Vagina (tissue), 2 donors: ENCODE results near the gene CCR9. TPM values are rescaled to one million over a fixed set of nuclear protein-coding genes. Genes with fewer than 3 reads are reported as not detected.

Experiments used
- DNase-seq, 2 donors: peaks; one replicate each; pipeline ENCODE4 v3.0.0-alpha.2; 2017; ENCODE audit errors: extremely low spot score in 2 of 2
- H3K27ac ChIP-seq: fragments of 200-600 bp; sonication (generic); one replicate; pipeline ENCODE4 v1.5.1; 2019
- H3K27me3 ChIP-seq: fragments of 200-600 bp; sonication (generic); one replicate; pipeline ENCODE4 v1.5.1; 2019
- H3K36me3 ChIP-seq, 2 donors: fragments of 200-600 bp; sonication (generic); one replicate each; pipeline ENCODE4 v1.5.1; 2017 to 2019
- H3K4me1 ChIP-seq: fragments of 200-600 bp; sonication (generic); one replicate; pipeline ENCODE4 v1.5.1; 2019
- H3K4me3 ChIP-seq, 2 donors: fragments of 200-600 bp; sonication (generic); 1 replicate in 1 of 2; 2 replicates in 1 of 2; pipeline ENCODE4 v1.5.1; 2016 to 2019
- H3K9me3 ChIP-seq: fragments of 200-600 bp; sonication (generic); one replicate; pipeline ENCODE4 v1.5.1; 2019
- POLR2A ChIP-seq, 2 donors: fragments of 450-650 bp; IDR thresholded peaks; one replicate each; pipeline ENCODE4 v1.6.1; 2017; ENCODE audit warnings: antibody characterized with exemption in 2 of 2, mild to moderate bottlenecking in 2 of 2, moderate library complexity in 2 of 2
- POLR2AphosphoS5 ChIP-seq, 2 donors: sonication (generic); formaldehyde crosslinking; IDR thresholded peaks; one replicate each; pipeline ENCODE4 v1.9.0; 2017; ENCODE audit warnings: antibody characterized with exemption in 2 of 2, mild to moderate bottlenecking in 2 of 2, low read depth in 1 of 2; ENCODE audit not compliant: insufficient read depth in 1 of 2
- intact Hi-C: fragments of 100-400 bp; cut with DNase I; formaldehyde crosslinking; loops from one replicate; pipeline ENCODE4 v1.15.1; 2023
- total RNA-seq: library from RNA; depleted of rRNA; stranded (reverse); fragments of >200 nt; gene quantifications from one replicate; pipeline ENCODE4 v1.2.3, GENCODE V29; 2016
- TF ChIP-seq, protein P1 (sequence below), 3 experiments: fragments of 450-650 bp in 2 of 3; fragments of 200-600 bp in 1 of 3; sonication (generic) in 1 of 3; IDR thresholded peaks; one replicate each; pipeline ENCODE4 v1.5.1; 2017 to 2019; ENCODE audit warnings: antibody characterized with exemption in 3 of 3, mild to moderate bottlenecking in 2 of 3, moderate library complexity in 2 of 3

The CCR9 gene, protein sequence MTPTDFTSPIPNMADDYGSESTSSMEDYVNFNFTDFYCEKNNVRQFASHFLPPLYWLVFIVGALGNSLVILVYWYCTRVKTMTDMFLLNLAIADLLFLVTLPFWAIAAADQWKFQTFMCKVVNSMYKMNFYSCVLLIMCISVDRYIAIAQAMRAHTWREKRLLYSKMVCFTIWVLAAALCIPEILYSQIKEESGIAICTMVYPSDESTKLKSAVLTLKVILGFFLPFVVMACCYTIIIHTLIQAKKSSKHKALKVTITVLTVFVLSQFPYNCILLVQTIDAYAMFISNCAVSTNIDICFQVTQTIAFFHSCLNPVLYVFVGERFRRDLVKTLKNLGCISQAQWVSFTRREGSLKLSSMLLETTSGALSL
- not detected for total RNA-seq

DNA sequence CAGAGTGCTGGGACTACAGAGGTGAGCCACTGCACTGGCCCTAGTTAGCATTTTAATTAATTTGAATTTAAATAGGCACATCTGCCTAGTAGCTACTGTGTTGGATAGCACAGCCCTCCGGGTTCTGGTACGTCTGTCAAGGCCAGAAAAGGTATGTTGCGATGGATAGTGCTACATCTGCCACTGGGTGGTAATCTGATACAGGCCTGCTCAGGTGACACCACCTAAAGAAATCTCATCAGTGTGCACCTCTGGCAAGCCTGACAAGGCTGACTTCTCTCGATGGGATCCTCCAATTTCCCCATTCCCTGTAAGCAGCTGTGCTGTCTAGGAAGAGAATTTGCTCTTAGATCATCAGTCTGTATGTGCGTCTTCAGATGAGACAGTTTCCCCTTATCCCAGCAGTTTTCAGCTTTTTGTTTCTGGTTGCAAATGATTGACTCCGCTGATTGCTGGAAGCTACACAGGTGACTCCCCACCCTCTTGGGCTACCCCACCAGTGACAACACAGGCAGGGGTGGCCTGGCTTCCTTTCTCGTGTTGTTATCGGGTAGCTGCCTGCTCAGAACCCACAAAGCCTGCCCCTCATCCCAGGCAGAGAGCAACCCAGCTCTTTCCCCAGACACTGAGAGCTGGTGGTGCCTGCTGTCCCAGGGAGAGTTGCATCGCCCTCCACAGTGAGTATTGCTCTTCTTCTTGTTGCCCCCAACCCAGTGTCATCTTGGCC is at the start of gene CCR9:
TSS of gene CCR9 (plus strand) at position 565 of the 727 bp plus-strand sequence. CDS start 8,391 bp downstream, outside the sequence.
- TF ChIP-seq POLR2AphosphoS5 (IDR thresholded peaks at IDR 0.05; ENCODE audit: insufficient read depth in 1 of 2, low read depth in 1 of 2): no peak
- TF ChIP-seq, protein P1, sequence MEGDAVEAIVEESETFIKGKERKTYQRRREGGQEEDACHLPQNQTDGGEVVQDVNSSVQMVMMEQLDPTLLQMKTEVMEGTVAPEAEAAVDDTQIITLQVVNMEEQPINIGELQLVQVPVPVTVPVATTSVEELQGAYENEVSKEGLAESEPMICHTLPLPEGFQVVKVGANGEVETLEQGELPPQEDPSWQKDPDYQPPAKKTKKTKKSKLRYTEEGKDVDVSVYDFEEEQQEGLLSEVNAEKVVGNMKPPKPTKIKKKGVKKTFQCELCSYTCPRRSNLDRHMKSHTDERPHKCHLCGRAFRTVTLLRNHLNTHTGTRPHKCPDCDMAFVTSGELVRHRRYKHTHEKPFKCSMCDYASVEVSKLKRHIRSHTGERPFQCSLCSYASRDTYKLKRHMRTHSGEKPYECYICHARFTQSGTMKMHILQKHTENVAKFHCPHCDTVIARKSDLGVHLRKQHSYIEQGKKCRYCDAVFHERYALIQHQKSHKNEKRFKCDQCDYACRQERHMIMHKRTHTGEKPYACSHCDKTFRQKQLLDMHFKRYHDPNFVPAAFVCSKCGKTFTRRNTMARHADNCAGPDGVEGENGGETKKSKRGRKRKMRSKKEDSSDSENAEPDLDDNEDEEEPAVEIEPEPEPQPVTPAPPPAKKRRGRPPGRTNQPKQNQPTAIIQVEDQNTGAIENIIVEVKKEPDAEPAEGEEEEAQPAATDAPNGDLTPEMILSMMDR (IDR thresholded peaks at IDR 0.05): no peak
- TF ChIP-seq POLR2A (IDR thresholded peaks at IDR 0.05): no peak
- no peaks in the 10 kb centered on the region for H3K27me3 ChIP-seq
- DNase-seq: no peak
- H3K4me3 ChIP-seq: no peak within 1 kb of the TSS
- H3K9me3 ChIP-seq: no peaks in the 10 kb centered on the region
- no peak within 1 kb of the TSS for H3K27ac ChIP-seq
- intact Hi-C loops: no loop called here
- H3K36me3 ChIP-seq: no peaks in the 10 kb centered on the region
- peaks cover 5% of the 10 kb centered on the region for H3K4me1 ChIP-seq

DNA sequence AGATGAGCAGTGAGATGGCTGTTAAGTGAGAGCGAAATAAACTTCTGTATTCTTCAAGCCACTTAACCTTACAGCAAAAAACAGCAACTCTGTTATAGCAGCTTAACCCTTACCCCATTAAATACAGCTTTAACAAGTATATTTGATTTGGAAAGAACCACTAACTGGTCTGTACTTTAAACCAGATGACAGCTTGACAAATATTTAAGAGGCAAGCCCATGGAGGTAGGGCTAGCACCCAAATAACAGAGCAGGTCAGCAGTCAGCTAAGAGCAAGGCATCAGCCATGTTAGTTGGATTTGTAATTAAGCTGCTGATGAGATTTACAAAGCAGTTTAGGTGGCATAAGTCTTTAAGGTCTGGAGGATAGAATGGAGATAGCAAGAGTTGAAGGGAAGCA is 47.9 kb upstream of the CCR9 start:
- Histone ChIP-seq H3K4me3 (no peak overlapping the region), H3K36me3 (peaks cover 0 to 21% of the 10 kb centered on the region in 2 donors), H3K27me3 (no peaks in the 10 kb centered on the region), H3K4me1 (peaks cover 19% of the 10 kb centered on the region), H3K27ac (no peak overlapping the region), H3K9me3 (no peaks in the 10 kb centered on the region)
- no peak for DNase-seq
- TF ChIP-seq POLR2A (IDR thresholded peaks at IDR 0.05): no peak
- no peak for TF ChIP-seq POLR2AphosphoS5 (IDR thresholded peaks at IDR 0.05; ENCODE audit: insufficient read depth in 1 of 2, low read depth in 1 of 2)
- TF ChIP-seq, protein P1 (IDR thresholded peaks at IDR 0.05): no peak
- intact Hi-C loops: no loop called here

DNA sequence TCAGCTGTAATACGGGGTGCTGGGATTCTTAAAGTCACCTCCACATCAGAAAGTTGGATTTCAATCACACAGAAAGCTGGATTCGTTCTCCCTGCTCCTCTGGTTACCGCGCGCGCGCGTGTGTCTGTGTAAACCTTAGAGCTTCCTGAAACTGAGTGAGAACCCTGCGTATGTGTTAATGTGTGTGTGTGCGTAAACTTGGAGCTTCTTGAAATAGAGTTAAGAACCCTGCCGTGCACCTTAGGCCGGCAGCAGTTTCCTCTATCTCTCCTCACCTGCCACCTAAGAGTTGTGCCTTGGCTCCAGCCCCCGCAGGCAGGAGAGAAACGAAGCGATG is 45.0 kb upstream of the CCR9 start:
- intact Hi-C loops: no loop called here
- no peaks in the 10 kb centered on the region for H3K27me3 ChIP-seq
- no peaks in the 10 kb centered on the region for H3K36me3 ChIP-seq
- peaks cover 19% of the 10 kb centered on the region for H3K4me1 ChIP-seq
- TF ChIP-seq POLR2A (IDR thresholded peaks at IDR 0.05) (no peak), POLR2AphosphoS5 (IDR thresholded peaks at IDR 0.05; ENCODE audit: insufficient read depth in 1 of 2, low read depth in 1 of 2) (no peak)
- TF ChIP-seq, protein P1 (IDR thresholded peaks at IDR 0.05): no peak
- H3K4me3 ChIP-seq: peak overlapping the region; percentile 62 to 74
- H3K27ac ChIP-seq: no peak overlapping the region
- DNase-seq: no peak
- H3K9me3 ChIP-seq: no peaks in the 10 kb centered on the region

DNA sequence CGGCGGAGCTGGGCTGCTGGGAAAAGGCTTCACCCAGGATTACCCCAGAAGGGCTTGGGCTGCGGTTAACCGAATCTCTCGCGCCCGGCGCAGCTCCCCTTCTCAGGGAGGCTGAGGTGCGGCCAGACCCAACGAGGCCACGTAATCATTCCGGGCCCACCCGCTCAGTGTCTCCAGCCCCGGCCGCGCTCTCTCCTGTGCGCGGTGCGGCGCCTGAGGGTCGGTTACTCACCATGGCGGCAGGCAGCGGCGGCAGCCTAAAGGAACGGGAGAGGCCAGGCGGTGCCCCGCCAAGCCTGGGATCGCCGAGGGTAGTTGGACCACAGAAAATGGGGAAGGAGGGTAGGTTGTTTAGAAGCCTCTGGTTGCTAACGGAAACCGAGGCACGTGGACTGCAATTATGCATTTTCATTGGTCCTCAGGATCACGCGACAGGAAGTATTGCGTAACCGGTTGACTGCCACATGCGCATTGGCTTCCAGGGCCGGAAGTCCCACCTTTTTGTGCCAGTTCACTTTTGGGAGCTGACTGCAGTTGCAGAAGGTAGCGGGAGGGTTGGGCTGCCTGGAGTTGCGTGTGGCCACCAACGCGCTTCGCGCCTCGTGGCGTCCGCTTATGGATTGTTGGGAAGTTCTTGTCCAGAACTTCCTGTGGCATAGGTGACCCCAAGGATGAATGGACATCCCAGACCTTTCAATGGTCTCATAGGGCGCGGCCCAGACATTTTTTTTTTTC is 44.4 kb upstream of the CCR9 start, which contains the start of gene LZTFL1:
TSS of gene LZTFL1 (minus strand) at position 363 of the 735 bp plus-strand sequence. CDS start at position 235, 128 bp downstream.
- Histone ChIP-seq H3K4me3 (peak within 1 kb of the TSS; percentile 62 to 74), H3K27me3 (no peaks in the 10 kb centered on the region), H3K36me3 (no peaks in the 10 kb centered on the region), H3K4me1 (peaks cover 19% of the 10 kb centered on the region), H3K9me3 (no peaks in the 10 kb centered on the region), H3K27ac (no peak within 1 kb of the TSS)
- intact Hi-C loops: no loop called here
- DNase-seq: peak in 1 of 2 donors; percentile 96
- TF ChIP-seq POLR2A (IDR thresholded peaks at IDR 0.05) (no peak), POLR2AphosphoS5 (IDR thresholded peaks at IDR 0.05; ENCODE audit: insufficient read depth in 1 of 2, low read depth in 1 of 2) (peak; percentile 72 to 93)
- TF ChIP-seq, protein P1 (IDR thresholded peaks at IDR 0.05): no peak
